MM.1S (cell line): ENCODE data around the gene COL18A1.

ENCODE experiments used
- DNase-seq: peaks from one replicate; pipeline ENCODE4 v3.0.0-alpha.2; 2015
- H2AFZ ChIP-seq: fragments of 300-600 bp; sonication (generic); 2 replicates; pipeline ENCODE4 v1.6.0; 2016; ENCODE audit warnings: antibody characterized with exemption, low read length
- H3F3A ChIP-seq: fragments of 300-600 bp; sonication (generic); 2 replicates; pipeline ENCODE4 v1.6.1; 2016; ENCODE audit warnings: mild to moderate bottlenecking, antibody characterized with exemption, low read length, moderate library complexity, mixed read lengths; ENCODE audit not compliant: insufficient read depth
- H3K27ac ChIP-seq: fragments of 300-600 bp; sonication (generic); 2 replicates; pipeline ENCODE4 v1.5.1; 2016; ENCODE audit warnings: mild to moderate bottlenecking, low read length
- H3K27me3 ChIP-seq: fragments of 300-600 bp; sonication (generic); replicated peaks from 2 replicates; pipeline ENCODE4 v1.6.0; 2016; ENCODE audit warnings: low read length; ENCODE audit not compliant: insufficient read depth
- H3K36me3 ChIP-seq: fragments of 300-600 bp; sonication (generic); replicated peaks from 2 replicates; pipeline ENCODE4 v1.6.1; 2016; ENCODE audit warnings: mild to moderate bottlenecking, low read length, mixed read lengths; ENCODE audit not compliant: insufficient read depth
- H3K4me1 ChIP-seq: fragments of 300-600 bp; sonication (generic); 2 replicates; pipeline ENCODE4 v1.6.1; 2016; ENCODE audit warnings: low read length, mixed read lengths
- H3K4me2 ChIP-seq: fragments of 300-600 bp; sonication (generic); 2 replicates; pipeline ENCODE4 v1.6.0; 2016; ENCODE audit warnings: low read depth, low read length
- H3K4me3 ChIP-seq: fragments of 300-600 bp; sonication (generic); 2 replicates; pipeline ENCODE4 v1.5.1; 2016; ENCODE audit warnings: low read length, mixed read lengths
- H3K79me2 ChIP-seq: fragments of 300-600 bp; sonication (generic); 2 replicates; pipeline ENCODE4 v1.6.1; 2016; ENCODE audit warnings: mixed run types, low read length, mixed read lengths
- H3K9ac ChIP-seq: fragments of 300-600 bp; sonication (generic); 2 replicates; pipeline ENCODE4 v1.6.1; 2016; ENCODE audit warnings: low read length, mixed read lengths
- H3K9me2 ChIP-seq: fragments of 300-600 bp; sonication (generic); replicated peaks from 2 replicates; pipeline ENCODE4 v1.6.1; 2016; ENCODE audit warnings: mild to moderate bottlenecking, low read length, mixed read lengths; ENCODE audit not compliant: insufficient read depth
- H3K9me3 ChIP-seq: fragments of 300-600 bp; sonication (generic); replicated peaks from 2 replicates; pipeline ENCODE4 v1.6.1; 2016; ENCODE audit warnings: mild to moderate bottlenecking, low read length, mixed read lengths; ENCODE audit not compliant: insufficient read depth
- H4K20me1 ChIP-seq: fragments of 300-600 bp; sonication (generic); 2 replicates; pipeline ENCODE4 v1.6.1; 2016; ENCODE audit warnings: mild to moderate bottlenecking, low read length, moderate library complexity, mixed read lengths; ENCODE audit not compliant: insufficient read depth
- EZH2 ChIP-seq: fragments of 300-600 bp; sonication (generic); optimal IDR thresholded peaks from 2 replicates; pipeline ENCODE3; 2017; ENCODE audit warnings: low read depth, mild to moderate bottlenecking, antibody characterized with exemption, low read length, mixed read lengths
- EZH2phosphoT487 ChIP-seq: fragments of 300-600 bp; sonication (generic); IDR thresholded peaks from 2 replicates; pipeline ENCODE4 v1.6.1; 2018; ENCODE audit warnings: antibody characterized with exemption, low read length
- TF ChIP-seq, protein P1 (sequence below): fragments of 300-600 bp; sonication (generic); IDR thresholded peaks from 2 replicates; pipeline ENCODE4 v1.5.1; 2016; ENCODE audit warnings: antibody characterized with exemption, low read length, mixed read lengths

COL18A1 gene

DNA sequence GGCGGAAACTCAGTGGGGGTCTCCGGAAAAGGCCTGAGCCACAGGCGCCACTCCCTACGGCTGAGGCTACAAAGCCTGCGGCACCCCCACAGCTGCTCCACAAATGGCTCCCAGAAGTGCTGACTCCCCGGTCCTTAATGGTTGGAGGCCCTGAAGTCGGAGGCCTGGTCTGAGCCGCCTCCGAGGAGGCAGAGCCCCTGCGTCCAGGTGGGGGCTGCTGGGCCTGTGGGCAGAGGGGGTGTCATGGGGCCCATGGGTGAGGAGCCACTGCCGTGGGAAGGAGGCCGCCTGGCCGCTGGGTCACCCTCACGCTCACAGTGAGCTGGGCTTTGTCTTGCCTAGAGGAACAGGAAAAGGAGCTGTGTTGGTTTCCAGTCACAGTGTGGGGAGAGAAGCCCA, 12.4 kb upstream of the COL18A1 start:
- H4K20me1 ChIP-seq = no peaks in the 10 kb centered on the region
- no peaks in the 10 kb centered on the region for H3F3A ChIP-seq
- H3K9me2 ChIP-seq = no peaks in the 10 kb centered on the region
- H3K4me1 ChIP-seq = no peaks in the 10 kb centered on the region
- H2AFZ ChIP-seq = no peak overlapping the region
- no peaks in the 10 kb centered on the region for H3K36me3 ChIP-seq
- no peak overlapping the region for H3K4me2 ChIP-seq
- no peaks in the 10 kb centered on the region for H3K9me3 ChIP-seq
- peaks cover 99% of the 10 kb centered on the region for H3K27me3 ChIP-seq
- H3K9ac ChIP-seq = no peak overlapping the region
- H3K4me3 ChIP-seq = no peak overlapping the region
- TF ChIP-seq, protein P1, sequence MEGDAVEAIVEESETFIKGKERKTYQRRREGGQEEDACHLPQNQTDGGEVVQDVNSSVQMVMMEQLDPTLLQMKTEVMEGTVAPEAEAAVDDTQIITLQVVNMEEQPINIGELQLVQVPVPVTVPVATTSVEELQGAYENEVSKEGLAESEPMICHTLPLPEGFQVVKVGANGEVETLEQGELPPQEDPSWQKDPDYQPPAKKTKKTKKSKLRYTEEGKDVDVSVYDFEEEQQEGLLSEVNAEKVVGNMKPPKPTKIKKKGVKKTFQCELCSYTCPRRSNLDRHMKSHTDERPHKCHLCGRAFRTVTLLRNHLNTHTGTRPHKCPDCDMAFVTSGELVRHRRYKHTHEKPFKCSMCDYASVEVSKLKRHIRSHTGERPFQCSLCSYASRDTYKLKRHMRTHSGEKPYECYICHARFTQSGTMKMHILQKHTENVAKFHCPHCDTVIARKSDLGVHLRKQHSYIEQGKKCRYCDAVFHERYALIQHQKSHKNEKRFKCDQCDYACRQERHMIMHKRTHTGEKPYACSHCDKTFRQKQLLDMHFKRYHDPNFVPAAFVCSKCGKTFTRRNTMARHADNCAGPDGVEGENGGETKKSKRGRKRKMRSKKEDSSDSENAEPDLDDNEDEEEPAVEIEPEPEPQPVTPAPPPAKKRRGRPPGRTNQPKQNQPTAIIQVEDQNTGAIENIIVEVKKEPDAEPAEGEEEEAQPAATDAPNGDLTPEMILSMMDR = no peak
- TF ChIP-seq EZH2 (no peak), EZH2phosphoT487 (no peak; the same call in 1 of the 2 replicates)
- H3K79me2 ChIP-seq = no peaks in the 10 kb centered on the region
- H3K27ac ChIP-seq = no peak overlapping the region
- DNase-seq = no peak

DNA sequence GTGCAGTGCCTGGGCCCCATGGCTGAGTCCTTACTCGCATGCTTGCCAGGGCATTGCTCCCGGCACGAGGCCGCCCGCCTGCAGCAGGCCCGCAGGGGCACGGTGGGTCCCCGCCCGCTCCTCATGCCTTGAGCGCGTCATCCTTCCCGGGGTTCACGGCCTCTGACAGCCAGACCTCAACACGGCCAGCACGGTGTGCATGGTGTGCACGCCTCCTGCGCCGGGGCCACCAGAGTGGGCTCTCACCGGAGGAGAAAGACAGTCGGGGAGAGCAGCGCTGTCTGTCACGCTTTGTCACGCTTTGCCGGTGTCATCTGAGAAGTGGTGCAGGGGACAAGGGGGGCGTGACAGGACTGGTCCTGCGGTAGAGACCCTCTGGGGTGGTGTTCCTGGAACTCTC, 11.9 kb upstream of the COL18A1 start:
- no peak overlapping the region for H3K9ac ChIP-seq
- no peaks in the 10 kb centered on the region for H3K4me1 ChIP-seq
- H4K20me1 ChIP-seq = no peaks in the 10 kb centered on the region
- H3K79me2 ChIP-seq = no peaks in the 10 kb centered on the region
- no peak overlapping the region for H3K27ac ChIP-seq
- H3K36me3 ChIP-seq = no peaks in the 10 kb centered on the region
- no peak overlapping the region for H3K4me3 ChIP-seq
- no peak overlapping the region for H3K4me2 ChIP-seq
- H3K9me2 ChIP-seq = no peaks in the 10 kb centered on the region
- no peaks in the 10 kb centered on the region for H3F3A ChIP-seq
- no peak for TF ChIP-seq EZH2
- no peak; the same call in 1 of the 2 replicates for TF ChIP-seq EZH2phosphoT487
- TF ChIP-seq, protein P1 = no peak
- peaks cover 99% of the 10 kb centered on the region for H3K27me3 ChIP-seq
- no peaks in the 10 kb centered on the region for H3K9me3 ChIP-seq
- DNase-seq = no peak
- no peak overlapping the region for H2AFZ ChIP-seq

DNA sequence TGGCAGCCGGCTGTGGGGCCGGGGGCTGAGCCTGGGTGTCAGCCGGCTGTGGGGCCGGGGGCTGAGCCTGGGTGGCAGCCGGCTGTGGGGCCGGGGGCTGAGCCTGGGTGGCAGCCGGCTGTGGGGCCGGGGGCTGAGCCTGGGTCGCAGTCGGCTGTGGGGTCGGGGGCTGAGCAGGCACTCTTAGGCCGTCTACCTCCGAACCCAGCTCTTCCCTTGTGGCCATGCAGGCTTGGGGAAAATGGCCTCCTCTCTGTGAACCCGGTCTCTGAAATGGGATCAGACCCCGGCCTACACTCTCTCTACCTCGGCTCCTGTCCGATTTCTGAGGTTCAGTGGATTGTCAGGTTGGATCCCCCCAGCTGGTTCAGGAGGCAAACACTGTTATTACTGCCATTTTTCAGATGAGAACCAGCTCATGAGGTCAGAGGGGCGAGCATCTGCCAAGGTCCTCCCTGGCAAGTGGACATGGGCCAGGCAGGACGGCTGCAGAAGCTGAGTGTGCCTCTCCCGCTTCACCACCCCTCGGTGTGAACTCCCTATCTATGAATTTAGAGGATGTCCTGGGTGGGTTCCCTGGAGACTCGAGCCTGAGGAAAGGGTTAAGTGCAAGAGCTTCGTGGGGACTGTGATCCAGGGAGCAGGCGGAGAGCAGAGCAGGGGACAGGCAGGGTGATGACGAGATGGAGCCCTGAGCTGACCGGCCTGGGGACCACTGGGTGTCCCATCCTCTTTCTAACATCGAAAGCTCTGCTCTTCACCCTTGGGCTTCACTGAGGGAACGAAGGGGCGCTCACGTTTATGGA, 10.9 kb upstream of the COL18A1 start:
- no peak overlapping the region for H2AFZ ChIP-seq
- no peak for DNase-seq
- H3K4me2 ChIP-seq = no peak overlapping the region
- no peaks in the 10 kb centered on the region for H4K20me1 ChIP-seq
- no peak overlapping the region for H3K4me3 ChIP-seq
- TF ChIP-seq EZH2 (no peak), EZH2phosphoT487 (no peak)
- TF ChIP-seq, protein P1 = no peak
- H3F3A ChIP-seq = no peaks in the 10 kb centered on the region
- H3K4me1 ChIP-seq = no peaks in the 10 kb centered on the region
- H3K27ac ChIP-seq = no peak overlapping the region
- no peaks in the 10 kb centered on the region for H3K36me3 ChIP-seq
- H3K27me3 ChIP-seq = peaks cover 99% of the 10 kb centered on the region
- no peaks in the 10 kb centered on the region for H3K79me2 ChIP-seq
- no peaks in the 10 kb centered on the region for H3K9me3 ChIP-seq
- H3K9me2 ChIP-seq = no peaks in the 10 kb centered on the region
- no peak overlapping the region for H3K9ac ChIP-seq
